Rectal smooth muscle tissue (tissue), 1 donor: Measurements from ENCODE around the gene PTK7.
"Not testable (repeated sequence)": the region's sequence is repeated elsewhere in the genome, so short reads cannot be mapped to it uniquely, and the experiment has no call there.

ENCODE experiments used
- H3K27ac ChIP-seq: one replicate; pipeline ENCODE4 v1.7.0; 2013; ENCODE audit warnings: low read depth, low read length, inconsistent platforms
- H3K27me3 ChIP-seq: one replicate; pipeline ENCODE4 v1.7.0; 2013; ENCODE audit warnings: low read length; ENCODE audit not compliant: control insufficient read depth, insufficient read depth
- H3K36me3 ChIP-seq: one replicate; pipeline ENCODE4 v1.7.0; 2013; ENCODE audit warnings: low read length; ENCODE audit not compliant: control insufficient read depth, insufficient read depth
- H3K4me1 ChIP-seq: one replicate; pipeline ENCODE4 v1.7.0; 2013; ENCODE audit warnings: low read length; ENCODE audit not compliant: control insufficient read depth, insufficient read depth
- H3K4me3 ChIP-seq: one replicate; pipeline ENCODE4 v1.7.0; 2013; ENCODE audit warnings: low read length
- H3K9ac ChIP-seq: one replicate; pipeline ENCODE4 v1.7.0; 2013; ENCODE audit warnings: low read length

The PTK7 gene

DNA sequence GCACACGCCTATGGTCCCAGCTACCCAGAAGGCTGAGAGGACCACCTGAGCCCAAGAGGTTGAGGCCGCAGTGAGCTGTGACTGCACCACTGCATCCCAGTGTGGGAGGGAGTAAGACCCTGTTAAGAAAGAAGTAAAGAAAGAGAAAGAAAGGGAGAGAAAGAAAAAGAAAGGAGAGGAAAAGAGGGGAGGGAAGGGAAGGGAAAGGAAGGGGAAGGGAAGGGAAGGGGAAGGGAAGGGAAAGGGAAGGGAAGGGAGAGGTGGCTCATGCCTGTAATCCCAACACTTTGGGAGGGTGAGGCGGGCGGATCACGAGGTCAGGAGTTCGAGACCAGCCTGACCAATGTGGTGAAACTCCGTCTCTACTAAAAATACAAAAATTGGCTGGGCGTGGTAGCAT, 34.6 kb upstream of the PTK7 start:
- H3K4me3 ChIP-seq, H3K4me1 ChIP-seq, H3K9ac ChIP-seq, H3K27me3 ChIP-seq, H3K27ac ChIP-seq: not testable (repeated sequence)
- H3K36me3 ChIP-seq = peaks cover 29% of the 10 kb centered on the region

DNA sequence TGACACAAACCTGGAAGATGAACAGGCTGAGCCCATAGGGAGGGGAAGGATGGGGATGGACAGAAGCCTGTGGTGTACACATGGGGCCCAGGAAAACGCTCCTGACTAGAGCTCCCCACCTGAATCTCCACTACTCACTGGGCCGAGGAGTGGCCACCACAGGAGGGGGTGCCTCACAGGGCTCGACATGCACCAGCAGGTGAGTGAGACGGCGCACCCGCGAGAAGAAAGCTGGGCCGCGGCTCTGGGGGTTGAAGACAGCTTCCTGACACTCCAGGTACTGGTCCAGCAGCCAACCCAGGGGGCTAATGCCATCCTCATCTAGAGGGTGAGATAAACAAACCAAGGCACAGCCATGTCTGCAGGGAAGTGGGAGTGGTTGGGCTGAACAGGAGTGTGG, 32.8 kb upstream of the PTK7 start:
- Histone ChIP-seq H3K27ac (no peak overlapping the region), H3K36me3 (peaks cover 17% of the 10 kb centered on the region), H3K4me3 (no peak overlapping the region), H3K4me1 (no peaks in the 10 kb centered on the region), H3K27me3 (no peaks in the 10 kb centered on the region), H3K9ac (no peak overlapping the region)

DNA sequence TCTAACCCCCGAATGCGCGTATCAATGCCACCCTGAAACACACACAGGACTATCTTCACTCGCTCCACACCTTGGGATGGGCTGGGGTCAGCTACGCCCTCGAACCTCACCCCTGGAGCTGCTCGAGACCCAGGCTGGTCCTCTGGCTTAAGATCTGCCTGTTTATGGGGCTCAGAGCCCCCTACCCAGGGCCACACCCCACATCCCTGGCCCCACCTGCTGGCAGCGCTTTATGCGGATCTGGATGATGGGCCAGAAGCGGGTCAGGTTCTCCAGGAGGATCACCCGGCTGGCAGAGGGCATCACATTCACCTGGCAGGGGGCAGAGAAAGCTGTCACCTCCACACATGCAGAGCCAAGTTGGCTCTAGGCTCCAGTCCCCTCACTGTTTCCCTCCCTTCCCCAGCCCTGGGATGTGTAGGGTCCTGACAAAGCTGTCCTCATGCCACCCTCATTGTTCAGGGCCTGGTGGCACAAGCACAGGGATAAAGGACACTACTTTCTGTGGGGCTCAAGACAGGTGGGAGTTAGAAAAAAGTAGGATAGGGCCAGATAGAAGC, 30.7 kb upstream of the PTK7 start:
- Histone ChIP-seq H3K9ac (no peak overlapping the region), H3K4me1 (no peaks in the 10 kb centered on the region), H3K27ac (no peak overlapping the region), H3K27me3 (no peaks in the 10 kb centered on the region), H3K4me3 (no peak overlapping the region), H3K36me3 (peaks cover 21% of the 10 kb centered on the region)

DNA sequence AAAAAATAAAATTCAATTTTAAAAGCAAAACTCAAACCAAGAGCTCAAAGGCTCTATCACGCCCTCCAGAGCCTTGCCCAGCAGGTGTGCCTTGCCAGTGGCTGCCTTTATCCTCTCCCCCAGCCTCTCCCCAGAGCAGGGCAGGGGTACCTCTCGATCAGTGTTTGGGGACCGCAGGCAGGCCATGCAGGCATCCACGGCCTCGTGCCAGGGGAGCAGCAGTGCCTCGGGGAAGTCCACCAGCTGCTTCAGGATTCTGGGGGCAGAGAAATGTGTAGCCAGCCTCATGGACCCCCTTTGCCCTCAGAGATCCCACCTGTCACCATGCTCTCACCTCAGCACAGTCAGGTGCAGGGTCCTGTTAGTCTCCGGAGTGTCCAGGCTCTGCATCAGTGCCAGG, 28.1 kb upstream of the PTK7 start:
- Histone ChIP-seq H3K27ac (no peak overlapping the region), H3K9ac (no peak overlapping the region), H3K4me3 (no peak overlapping the region), H3K4me1 (no peaks in the 10 kb centered on the region), H3K27me3 (no peaks in the 10 kb centered on the region), H3K36me3 (peaks cover 17% of the 10 kb centered on the region)

DNA sequence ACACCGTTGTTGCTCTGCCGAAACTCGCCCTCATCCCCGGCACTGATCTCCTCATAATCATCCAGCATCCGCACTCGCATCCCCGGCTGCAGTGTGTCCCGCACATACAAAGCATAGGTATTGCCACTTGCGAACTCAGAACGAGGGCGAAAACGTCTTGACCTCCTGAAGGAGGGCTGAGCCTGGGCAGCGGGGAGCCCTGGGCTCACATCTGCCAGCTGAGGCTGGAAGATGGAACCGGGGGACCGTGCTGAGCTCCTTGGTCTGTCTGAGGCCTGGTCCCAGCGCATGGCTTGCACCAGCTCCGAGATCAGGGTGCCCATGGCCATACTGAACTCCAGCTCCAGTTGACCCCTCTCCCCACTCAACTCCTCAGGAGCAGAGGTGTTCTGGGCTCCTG, 25.1 kb upstream of the PTK7 start:
- H3K27me3 ChIP-seq = no peaks in the 10 kb centered on the region
- no peak overlapping the region for H3K4me3 ChIP-seq
- peaks cover 14% of the 10 kb centered on the region for H3K36me3 ChIP-seq
- no peak overlapping the region for H3K27ac ChIP-seq
- no peak overlapping the region for H3K9ac ChIP-seq
- peaks cover 6% of the 10 kb centered on the region for H3K4me1 ChIP-seq

DNA sequence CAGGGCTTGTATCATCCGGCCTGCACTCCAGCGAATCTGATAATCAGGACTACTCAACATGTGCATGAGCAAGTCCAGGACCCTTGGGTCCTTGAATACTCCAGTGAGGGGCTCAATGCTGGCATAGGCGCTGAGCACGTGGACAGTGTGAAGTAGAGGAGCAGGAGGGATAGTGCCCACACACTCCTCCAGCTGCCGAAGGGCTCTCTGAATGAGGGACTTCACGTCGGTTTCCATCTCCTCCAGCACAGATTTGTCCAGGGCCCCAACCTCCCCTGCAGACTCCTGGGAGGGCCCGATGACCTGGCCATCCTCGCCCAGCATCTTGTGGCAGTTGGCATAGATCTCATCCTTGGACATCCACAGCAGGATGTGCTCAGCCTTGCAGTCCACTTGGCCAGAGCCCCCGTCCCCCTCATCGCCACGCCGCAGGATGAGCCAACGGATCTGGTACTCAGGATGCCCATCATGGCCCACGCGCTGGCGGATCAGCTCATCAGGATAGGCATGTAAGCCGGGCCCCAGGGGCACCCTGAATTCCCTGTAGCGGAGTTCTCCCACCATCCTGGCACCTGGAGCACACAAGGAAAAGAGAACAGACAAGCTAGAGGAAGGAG, 23.8 kb upstream of the PTK7 start:
- peak overlapping the region; percentile 90 for H3K4me3 ChIP-seq
- H3K4me1 ChIP-seq = peaks cover 6% of the 10 kb centered on the region
- H3K27ac ChIP-seq = peak overlapping the region; percentile 83
- H3K27me3 ChIP-seq = no peaks in the 10 kb centered on the region
- no peak overlapping the region for H3K9ac ChIP-seq
- peaks cover 17% of the 10 kb centered on the region for H3K36me3 ChIP-seq

DNA sequence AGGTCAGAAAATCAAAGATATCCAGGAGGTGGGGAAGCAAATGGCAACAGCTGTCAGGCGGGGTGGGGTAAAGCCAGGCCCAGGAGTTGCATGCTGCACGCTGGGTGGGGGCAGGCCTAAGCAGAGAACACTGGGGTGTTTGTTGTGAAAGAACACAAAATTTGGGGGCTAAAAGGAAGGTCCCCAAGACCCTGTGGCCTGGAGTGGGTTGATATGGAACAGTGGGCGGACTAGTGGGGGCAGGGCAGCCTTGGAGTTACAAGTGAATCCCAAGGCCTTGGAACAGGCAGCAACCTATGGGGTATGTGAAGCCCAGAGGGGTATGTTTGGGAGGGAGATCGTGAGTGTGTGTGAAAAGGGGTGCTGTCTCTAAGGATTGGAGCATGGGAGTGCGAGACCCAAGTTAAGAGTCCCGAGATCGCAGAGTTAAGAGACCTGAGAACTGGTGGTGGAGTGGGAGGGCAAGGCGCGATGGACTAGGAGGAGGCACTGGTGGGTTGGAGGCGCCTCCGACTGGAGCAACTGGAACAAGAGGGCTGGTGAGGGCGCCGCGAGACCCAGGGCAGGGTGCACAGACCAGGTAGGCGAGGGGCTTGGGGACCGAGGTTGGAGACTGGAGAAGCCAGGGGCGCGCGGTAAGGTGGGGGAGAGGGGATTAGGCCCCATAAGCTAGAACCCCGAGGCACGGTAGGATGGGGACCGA, 23.1 kb upstream of the PTK7 start:
- no peaks in the 10 kb centered on the region for H3K27me3 ChIP-seq
- H3K27ac ChIP-seq = peak overlapping the region; percentile 83
- peaks cover 17% of the 10 kb centered on the region for H3K36me3 ChIP-seq
- peak overlapping the region; percentile 96 for H3K9ac ChIP-seq
- peaks cover 6% of the 10 kb centered on the region for H3K4me1 ChIP-seq
- H3K4me3 ChIP-seq = peak overlapping the region; percentile 90

DNA sequence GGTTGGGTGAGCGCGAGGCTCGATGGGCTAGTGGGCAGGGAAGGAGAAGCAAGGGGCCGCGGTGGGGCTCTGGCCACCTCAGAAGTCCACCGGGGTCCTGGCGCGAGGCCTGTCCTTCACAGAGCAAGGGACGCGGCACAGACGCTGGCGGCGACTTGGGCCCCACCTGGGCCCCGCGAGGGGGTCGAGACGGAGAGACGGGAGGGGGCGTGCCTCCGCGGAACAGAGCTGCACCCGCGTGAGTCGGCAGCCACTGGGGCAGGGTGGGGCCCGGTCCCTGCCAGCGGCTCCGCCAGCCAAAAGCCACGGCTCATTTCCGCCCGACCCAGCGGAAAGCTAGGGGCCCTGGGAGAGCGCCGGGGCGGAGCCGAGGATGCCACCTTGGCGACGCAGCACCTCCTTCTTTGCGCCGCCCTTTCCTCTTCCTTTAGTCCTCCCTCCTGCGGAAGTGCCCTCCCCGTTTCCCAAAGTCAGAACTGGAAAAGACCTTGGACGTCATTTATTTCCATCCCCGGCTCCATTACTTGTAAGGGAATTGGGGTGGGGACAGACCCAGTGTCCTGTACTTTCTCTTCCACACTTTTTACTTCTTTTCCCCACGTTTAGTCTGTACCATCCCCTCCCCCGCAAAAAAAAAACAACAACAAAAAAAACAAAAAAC, 22.4 kb upstream of the PTK7 start, which contains the start of gene CUL7:
Gene CUL7, minus strand, starts transcription at position 307 of the 661 bp plus-strand sequence. CDS start 1,063 bp downstream, outside the sequence.
- Histone ChIP-seq H3K9ac (peak within 1 kb of the TSS; percentile 96), H3K4me3 (peak within 1 kb of the TSS; percentile 90), H3K36me3 (peaks cover 17% of the 10 kb centered on the region), H3K4me1 (peaks cover 10% of the 10 kb centered on the region), H3K27ac (peak within 1 kb of the TSS; percentile 83), H3K27me3 (no peaks in the 10 kb centered on the region)

DNA sequence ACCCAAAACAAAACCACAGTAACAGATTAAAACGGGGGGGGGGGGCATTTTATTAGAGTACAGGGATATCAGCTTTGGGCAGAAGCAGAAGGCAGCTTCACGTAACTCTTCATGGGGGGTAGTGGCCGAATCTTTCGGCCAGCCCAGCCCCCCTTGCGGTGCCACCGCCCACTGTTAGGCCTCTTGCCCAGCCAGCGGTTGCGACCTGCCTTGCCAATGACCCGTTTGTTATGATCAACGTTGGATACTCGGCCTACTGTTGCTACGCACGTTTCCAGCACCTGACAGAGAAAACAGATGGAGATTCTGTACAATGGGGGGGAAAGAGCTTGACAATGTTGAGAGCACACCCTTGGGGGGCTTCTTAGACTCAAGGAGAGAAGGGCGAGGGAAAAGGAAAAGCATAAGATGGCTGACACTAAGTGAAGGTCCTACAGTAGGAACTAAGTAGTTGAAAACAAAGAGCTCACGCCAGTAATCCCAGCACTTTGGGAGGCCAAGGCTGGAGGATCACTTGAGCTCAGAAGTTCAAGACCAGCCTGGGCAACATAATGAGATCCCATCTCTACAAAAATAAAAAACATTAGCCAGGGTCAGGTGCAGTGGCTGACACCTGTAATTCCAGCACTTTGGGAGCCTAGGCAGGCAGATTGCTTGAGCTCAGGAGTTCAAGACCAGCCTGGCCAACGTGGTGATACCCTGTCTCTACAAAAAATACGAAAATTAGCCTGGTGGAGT, 21.7 kb upstream of the PTK7 start:
- Histone ChIP-seq H3K4me1 (peaks cover 12% of the 10 kb centered on the region), H3K9ac (peak overlapping the region; percentile 43), H3K27ac (peak overlapping the region; percentile 83), H3K36me3 (peaks cover 16% of the 10 kb centered on the region), H3K27me3 (no peaks in the 10 kb centered on the region), H3K4me3 (peak overlapping the region; percentile 90)

DNA sequence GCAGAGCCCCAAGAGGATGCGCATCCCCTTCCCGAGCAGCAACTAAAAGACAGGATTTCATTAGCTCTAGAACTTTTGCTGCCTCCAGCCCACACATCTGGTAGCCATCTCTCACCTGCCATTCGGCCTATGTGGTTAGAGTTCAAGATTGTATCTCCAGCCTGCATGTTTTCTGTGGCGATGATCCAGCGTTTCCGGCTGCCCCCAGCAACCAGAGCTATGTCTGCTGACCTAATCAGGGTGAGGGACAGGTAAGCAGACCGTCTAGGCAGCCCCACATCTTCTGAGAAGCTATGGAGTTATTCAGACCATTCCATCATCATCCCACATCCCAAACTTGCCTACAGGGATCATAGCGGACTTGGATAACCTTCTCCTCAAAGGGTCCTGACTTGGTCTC, 20.1 kb upstream of the PTK7 start:
- Histone ChIP-seq H3K4me3 (no peak overlapping the region), H3K36me3 (peaks cover 10% of the 10 kb centered on the region), H3K4me1 (peaks cover 16% of the 10 kb centered on the region), H3K27me3 (no peaks in the 10 kb centered on the region), H3K9ac (no peak overlapping the region), H3K27ac (no peak overlapping the region)

DNA sequence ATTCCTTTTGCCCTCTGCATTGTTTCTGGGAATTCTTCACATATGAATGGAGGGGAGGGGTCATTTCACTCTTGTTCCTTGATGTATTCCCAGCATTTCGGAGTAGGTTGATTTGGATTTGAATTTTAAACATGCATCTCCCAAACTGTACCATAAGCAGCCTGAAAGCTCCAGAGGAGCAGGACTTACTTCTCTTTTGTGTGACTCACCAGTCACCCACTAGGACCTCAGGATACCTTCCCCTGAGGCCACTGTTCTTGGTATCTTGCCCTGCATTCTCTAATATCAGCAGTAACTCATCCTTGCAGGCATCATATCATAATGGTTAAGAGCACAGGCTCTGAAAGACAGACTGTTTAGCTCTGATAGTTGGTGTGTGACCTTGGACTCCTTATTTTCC, 17.6 kb upstream of the PTK7 start:
- H3K36me3 ChIP-seq = peaks cover 14% of the 10 kb centered on the region
- no peaks in the 10 kb centered on the region for H3K27me3 ChIP-seq
- H3K4me3 ChIP-seq = peak overlapping the region; percentile 92
- peaks cover 13% of the 10 kb centered on the region for H3K4me1 ChIP-seq
- H3K9ac ChIP-seq = peak overlapping the region; percentile 50
- H3K27ac ChIP-seq = no peak overlapping the region
